Measurements from ENCODE around the gene STXBP6. TPM values are rescaled to one million over a fixed set of nuclear protein-coding genes. Genes with fewer than 3 reads are reported as not detected.

The STXBP6 gene
- total and polyA plus RNA-seq, 2 donors (not counting 3 experiments of a cell fraction or from before 2014, with no cell fraction given), result 0.06 TPM; not detected in 1

GRCh38 chr14:24895622-24896021, 154.3 kb downstream of the STXBP6 start:
- no peak for DNase-seq (ENCODE audit: low read depth, low spot score)
- no peak for TF ChIP-seq CTCF (IDR thresholded peaks at IDR 0.05; ENCODE audit: extremely low read depth in 1 of 2, insufficient read depth in 1 of 2, low read depth in 1 of 2, low read length in 2 of 2)
- TF ChIP-seq, protein P1, sequence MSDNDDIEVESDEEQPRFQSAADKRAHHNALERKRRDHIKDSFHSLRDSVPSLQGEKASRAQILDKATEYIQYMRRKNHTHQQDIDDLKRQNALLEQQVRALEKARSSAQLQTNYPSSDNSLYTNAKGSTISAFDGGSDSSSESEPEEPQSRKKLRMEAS (IDR thresholded peaks at IDR 0.05; ENCODE audit: insufficient read depth, insufficient read length), result no peak
- no peak for TF ChIP-seq POLR2AphosphoS5 (IDR thresholded peaks at IDR 0.05; ENCODE audit: insufficient read depth, low read depth, low read length)
- no peak for TF ChIP-seq JUN (IDR thresholded peaks at IDR 0.05; ENCODE audit: borderline replicate concordance, insufficient read depth, insufficient read length, low read depth)
- no peaks in the 10 kb centered on the region for H3K79me2 ChIP-seq (ENCODE audit: control insufficient read depth, insufficient read depth, low read length)
- no TSS peak for BruUV-seq (replicated peaks)
- H3K9me3 ChIP-seq (replicated peaks; ENCODE audit: control insufficient read depth, insufficient read depth, low read length), result no peaks in the 10 kb centered on the region
- intact Hi-C loops (cut with micrococcal nuclease), result no loop called here
- H3K27me3 ChIP-seq (ENCODE audit: control insufficient read depth in 2 of 2, insufficient read depth in 2 of 2, low read length in 2 of 2), result no peaks in the 10 kb centered on the region
- no peaks in the 10 kb centered on the region for H3K9me1 ChIP-seq (replicated peaks; ENCODE audit: control insufficient read depth, extremely low read depth, insufficient read depth, low read length)
- no peak overlapping the region for H3K27ac ChIP-seq (ENCODE audit: insufficient read depth, low read depth, low read length)
- no peak overlapping the region for H2AFZ ChIP-seq (ENCODE audit: low read depth, low read length)
- no peak overlapping the region for H3K4me2 ChIP-seq (ENCODE audit: insufficient read depth, low read length)
- H3K4me1 ChIP-seq (ENCODE audit: control insufficient read depth, extremely low read depth, insufficient read depth, low read length), result no peaks in the 10 kb centered on the region
- no peaks in the 10 kb centered on the region for H3K36me3 ChIP-seq (ENCODE audit: control insufficient read depth in 2 of 2, extremely low read depth in 1 of 2, insufficient read depth in 2 of 2, low read length in 2 of 2)
- no peak overlapping the region for H3K4me3 ChIP-seq (replicated peaks in 1 of 3; ENCODE audit: insufficient read depth in 1 of 3, low read depth in 1 of 3, low read length in 3 of 3)
- CTCF ChIA-PET, result no interaction called here
- dilution Hi-C loops (cut with MboI; ENCODE audit: extremely low pct_ligation_motif_present, low sequenced_read_pairs), result no loop called here
- no peak overlapping the region for H3K9ac ChIP-seq (replicated peaks; ENCODE audit: extremely low read depth, insufficient read depth, low read length)
- no peak for FAIRE-seq
- no peaks in the 10 kb centered on the region for H4K20me1 ChIP-seq (replicated peaks; ENCODE audit: control insufficient read depth, extremely low read depth, insufficient read depth, low read length)
- POLR2A ChIA-PET, result no interaction called here

- no peak overlapping the region for H2AFZ ChIP-seq (ENCODE audit: low read depth, low read length)
- H4K20me1 ChIP-seq (replicated peaks; ENCODE audit: control insufficient read depth, extremely low read depth, insufficient read depth, low read length), result no peaks in the 10 kb centered on the region
- intact Hi-C loops (cut with micrococcal nuclease) (no loop called here), dilution Hi-C loops (cut with MboI; ENCODE audit: extremely low pct_ligation_motif_present, low sequenced_read_pairs) (no loop called here)
- DNase-seq (ENCODE audit: low read depth, low spot score) (no peak), FAIRE-seq (no peak)
- BruUV-seq (replicated peaks), result no TSS peak
- POLR2A ChIA-PET, result no interaction called here
- H3K4me2 ChIP-seq (ENCODE audit: insufficient read depth, low read length), result no peak overlapping the region
- H3K9me1 ChIP-seq (replicated peaks; ENCODE audit: control insufficient read depth, extremely low read depth, insufficient read depth, low read length), result no peaks in the 10 kb centered on the region
- H3K36me3 ChIP-seq (ENCODE audit: control insufficient read depth in 2 of 2, extremely low read depth in 1 of 2, insufficient read depth in 2 of 2, low read length in 2 of 2), result no peaks in the 10 kb centered on the region
- H3K9me3 ChIP-seq (replicated peaks; ENCODE audit: control insufficient read depth, insufficient read depth, low read length), result no peaks in the 10 kb centered on the region
- CTCF ChIA-PET, result no interaction called here
- H3K27ac ChIP-seq (ENCODE audit: insufficient read depth, low read depth, low read length), result no peak overlapping the region
- H3K4me3 ChIP-seq (replicated peaks in 1 of 3; ENCODE audit: insufficient read depth in 1 of 3, low read depth in 1 of 3, low read length in 3 of 3), result no peak overlapping the region
- H3K79me2 ChIP-seq (ENCODE audit: control insufficient read depth, insufficient read depth, low read length), result no peaks in the 10 kb centered on the region
- no peaks in the 10 kb centered on the region for H3K27me3 ChIP-seq (ENCODE audit: control insufficient read depth in 2 of 2, insufficient read depth in 2 of 2, low read length in 2 of 2)
- no peaks in the 10 kb centered on the region for H3K4me1 ChIP-seq (ENCODE audit: control insufficient read depth, extremely low read depth, insufficient read depth, low read length)
- TF ChIP-seq, protein P1 (IDR thresholded peaks at IDR 0.05; ENCODE audit: insufficient read depth, insufficient read length), result no peak
- TF ChIP-seq CTCF (IDR thresholded peaks at IDR 0.05; ENCODE audit: extremely low read depth in 1 of 2, insufficient read depth in 1 of 2, low read depth in 1 of 2, low read length in 2 of 2), result no peak
- no peak for TF ChIP-seq FOS (IDR thresholded peaks at IDR 0.05; ENCODE audit: borderline replicate concordance, insufficient read depth, low read length)
- TF ChIP-seq JUN (IDR thresholded peaks at IDR 0.05; ENCODE audit: borderline replicate concordance, insufficient read depth, insufficient read length, low read depth), result no peak
- TF ChIP-seq POLR2AphosphoS5 (IDR thresholded peaks at IDR 0.05; ENCODE audit: insufficient read depth, low read depth, low read length), result no peak
- TF ChIP-seq EZH2 (IDR thresholded peaks at IDR 0.05; ENCODE audit: borderline replicate concordance, low read depth, low read length, severe bottlenecking), result no peak
- TF ChIP-seq POLR2A (IDR thresholded peaks at IDR 0.05; ENCODE audit: low read depth, low read length), result no peak
- TF ChIP-seq MYC (IDR thresholded peaks at IDR 0.05; ENCODE audit: low read depth, low read length), result no peak
- TF ChIP-seq GATA2 (IDR thresholded peaks at IDR 0.05; ENCODE audit: insufficient read depth, insufficient read length, low read depth, low read length), result no peak
- no peak overlapping the region for H3K9ac ChIP-seq (replicated peaks; ENCODE audit: extremely low read depth, insufficient read depth, low read length)
Measured at GRCh38 chr14:24895243-24895583, 154.7 kb downstream of the STXBP6 start.

Data from endothelial cell of umbilical vein (primary cell).